ENCODE measurements around the gene TPPP2. TPM values are rescaled to one million over a fixed set of nuclear protein-coding genes. Genes with fewer than 3 reads are reported as not detected.

TPPP2 gene
- total and polyA plus RNA-seq, 9 of the 15 experiments (the other 6 are each of a cell fraction or from before 2014, with no cell fraction given), result 0.18 TPM; not detected in 8

GRCh38 chr14:21014761-21015190 is 15.2 kb upstream of the TPPP2 start:
- DNase-seq (ENCODE audit: extremely low read depth in 1 of 4, low spot score in 3 of 4) (peak; percentile 59 to 88 (median 60)), ATAC-seq (peak; percentile 95), FAIRE-seq (peak; percentile 95)
- intact Hi-C loops (cut with micrococcal nuclease), result loop anchor here (1.0 to 2.0 kb wide), 3 partner anchors 26 to 80 kb away; no protein-coding TSS in a partner anchor
- H3K27me3 ChIP-seq (ENCODE audit: control insufficient read depth in 2 of 2, insufficient read depth in 2 of 2, low read length in 2 of 2), result no peaks in the 10 kb centered on the region
- H3K9ac ChIP-seq (ENCODE audit: insufficient read depth in 1 of 2, low read depth in 2 of 2, low read length in 2 of 2), result no peak overlapping the region
- BruUV-seq (replicated peaks), result no TSS peak
- POLR2A ChIA-PET, result interaction anchor here (0.7 to 3.0 kb wide), 10 partner anchors 9 to 189 kb away, joined by 3 to 15 read pairs (median 4); partner anchors contain the start of gene NDRG2
- peaks cover 23% of the 10 kb centered on the region; the same call in 1 of the 3 replicates for H3K36me3 ChIP-seq (ENCODE audit: control insufficient read depth, insufficient read depth, low read length)
- H3K4me2 ChIP-seq (ENCODE audit: insufficient read depth, low read length), result no peak overlapping the region
- H4K20me1 ChIP-seq (replicated peaks; ENCODE audit: control insufficient read depth, insufficient read depth, low read length), result no peaks in the 10 kb centered on the region
- CTCF ChIA-PET (ENCODE audit: low intra/inter-chr PET ratio), result interaction anchor here (0.6 to 2.5 kb wide), 6 partner anchors 25 to 93 kb away, joined by 3 to 33 read pairs (median 4); no protein-coding TSS in a partner anchor
- peaks cover 0 to 7% of the 10 kb centered on the region in 2 experiments; a peak in 1 of 5 replicates for H3K4me1 ChIP-seq (replicated peaks in 1 of 2; ENCODE audit: control insufficient read depth in 2 of 2, insufficient read depth in 2 of 2, low read length in 2 of 2)
- in situ Hi-C loops (cut with MboI), result no loop called here
- H3K79me2 ChIP-seq (ENCODE audit: control insufficient read depth, insufficient read depth, low read length), result no peaks in the 10 kb centered on the region
- 0% methylated on average over 4 of the region's 4 CpGs for WGBS (ENCODE audit: insufficient coverage, low coverage, missing lambda C conversion rate)
- no peak overlapping the region for H3K27ac ChIP-seq (ENCODE audit: extremely low read depth, low read depth, low read length)
- 0 out of 2 replicates have a peak overlapping the region, but pooled peaks have one; percentile 19 for H2AFZ ChIP-seq (ENCODE audit: low read depth, low read length)
- no peaks in the 10 kb centered on the region for H3K9me1 ChIP-seq (ENCODE audit: control insufficient read depth, insufficient read depth, low read length)
- H3K9me3 ChIP-seq (replicated peaks; ENCODE audit: control insufficient read depth, insufficient read depth, low read depth, low read length), result no peaks in the 10 kb centered on the region
- H3K4me3 ChIP-seq, result no peak overlapping the region
- TF ChIP-seq E4F1 (CRISPR knock-in tag; IDR thresholded peaks at IDR 0.05; ENCODE audit: borderline replicate concordance) (no peak), HNRNPL (IDR thresholded peaks at IDR 0.05; ENCODE audit: low read depth, low read length) (no peak), TAF15 (IDR thresholded peaks at IDR 0.05; ENCODE audit: low read depth, low read length) (no peak), HDGF (IDR thresholded peaks at IDR 0.05) (no peak), CREM (IDR thresholded peaks at IDR 0.05; ENCODE audit: low read depth) (no peak), ZNF707 (CRISPR knock-in tag; conservative IDR thresholded peaks at IDR 0.05) (no peak), ZNF583 (CRISPR knock-in tag; IDR thresholded peaks at IDR 0.05) (no peak), ZNF318 (IDR thresholded peaks at IDR 0.05; ENCODE audit: borderline replicate concordance in 1 of 2, low read depth in 1 of 2) (no peak), MTF1 (CRISPR knock-in tag; IDR thresholded peaks at IDR 0.05; ENCODE audit: borderline replicate concordance) (no peak), RFX1 (IDR thresholded peaks at IDR 0.05) (no peak), GATA2 (CRISPR knock-in tag; IDR thresholded peaks at IDR 0.05) (no peak), SAP30 (IDR thresholded peaks at IDR 0.05; ENCODE audit: borderline replicate concordance, insufficient read depth, low read depth, low read length, poor library complexity, severe bottlenecking) (no peak)

Data from K562 (cell line).